K562 (cell line): ENCODE results near the gene CD248. TPM values are rescaled to one million over a fixed set of nuclear protein-coding genes. Genes with fewer than 3 reads are reported as not detected.
A peak's percentile ranks its signal among the peaks of the same experiment; 100 is the strongest.

Source experiments
- CXXC5 ChIP-seq: fragments of 250-450 bp; sonication (Bioruptor Pico); IDR thresholded peaks from 2 replicates; pipeline ENCODE4 v1.8.0; 2022; ENCODE audit warnings: inconsistent platforms, mild to moderate bottlenecking, moderate library complexity
- DMBX1 ChIP-seq: fragments of 250-450 bp; sonication (Bioruptor Pico); IDR thresholded peaks from 2 replicates; pipeline ENCODE4 v1.8.0; 2022; ENCODE audit warnings: inconsistent platforms, mild to moderate bottlenecking, moderate library complexity, borderline replicate concordance
- DNMT1 ChIP-seq: fragments of 450-650 bp; IDR thresholded peaks from 2 replicates; pipeline ENCODE4 v1.6.1; 2016; ENCODE audit warnings: antibody characterized with exemption, mild to moderate bottlenecking
- HDGF ChIP-seq: fragments of 450-650 bp; IDR thresholded peaks from 2 replicates; pipeline ENCODE4 v1.6.1; 2016
- MAFK ChIP-seq: IDR thresholded peaks from 2 replicates; pipeline ENCODE4 v1.6.1; 2011; ENCODE audit warnings: low read length, improper control_type of control experiment
- MGA ChIP-seq: fragments of 450-650 bp; IDR thresholded peaks from 2 replicates; pipeline ENCODE4 v1.6.1; 2016; ENCODE audit warnings: mild to moderate bottlenecking, moderate library complexity
- NR2C2 ChIP-seq, 2 experiments: fragments of 200-800 bp in 1 of 2; sonication (Bioruptor generic) in 1 of 2; sonication (generic) in 1 of 2; formaldehyde crosslinking in 1 of 2; IDR thresholded peaks; 2 replicates each; pipeline versions ENCODE4 v1.6.1 to v1.8.0; 2016 to 2022; ENCODE audit warnings: mild to moderate bottlenecking in 1 of 2, missing compliant biosample characterization in 1 of 2, missing genetic modification characterization in 1 of 2, missing genetic modification reagents in 1 of 2
- SMARCA5 ChIP-seq: fragments of 450-650 bp; IDR thresholded peaks from 2 replicates; pipeline ENCODE4 v1.6.1; 2016
- polyA plus RNA-seq, 8 experiments: library from polyadenylated mRNA; depleted of rRNA in 4 of 8; stranded (reverse) in 5 of 8; unstranded in 3 of 8; fragments of >200 nt; fragmentation: Nextera tagmentation in 2 of 8; fragmentation: Illumina TruSeq in 1 of 8; extraction: Ambion mirVana in 2 of 8; extraction: Trizol in 1 of 8; gene quantifications; 2 replicates each; pipeline versions ENCODE4 v1.2.1 to v1.2.3, GENCODE V29; 2011 to 2014; ENCODE audit warnings: inconsistent platforms in 1 of 8, missing spikeins in 1 of 8
- total RNA-seq, 7 experiments: library from RNA; depleted of rRNA in 6 of 7; stranded (reverse); fragments of >200 nt in 6 of 7; fragmentation: Illumina TruSeq in 2 of 7; extraction: Trizol in 2 of 7; gene quantifications; 2 replicates each; pipeline versions ENCODE4 v1.2.1 to v1.2.3, GENCODE V29; 2011 to 2021; ENCODE audit warnings: low replicate concordance in 1 of 7
- TF ChIP-seq, protein P1 (sequence below), 2 experiments: IDR thresholded peaks; 2 replicates each; pipeline ENCODE4 v1.6.1; 2011; ENCODE audit warnings: borderline replicate concordance in 1 of 2, control low read depth in 1 of 2, low read depth in 1 of 2, low read length in 1 of 2, mild to moderate bottlenecking in 1 of 2, mixed read lengths in 1 of 2, moderate library complexity in 1 of 2; ENCODE audit not compliant: insufficient read depth in 1 of 2, insufficient read length in 1 of 2, poor library complexity in 1 of 2, severe bottlenecking in 1 of 2; ENCODE audit errors: extremely low read depth in 1 of 2
- TF ChIP-seq, protein P2 (sequence below): sonication (generic); formaldehyde crosslinking; IDR thresholded peaks from 2 replicates; pipeline ENCODE4 v1.8.1; 2023; ENCODE audit warnings: mild to moderate bottlenecking, missing genetic modification reagents, moderate library complexity

The CD248 gene
- total and polyA plus RNA-seq, 9 of the 15 experiments (the other 6 are each of a cell fraction or from before 2014, with no cell fraction given) = 0.09 TPM; not detected in 8

GRCh38 chr11:66268952-66269905, 47.6 kb downstream of the CD248 start (continued):
- TF ChIP-seq MGA (no peak), DMBX1 (CRISPR knock-in tag) (no peak), MAFK (no peak), CXXC5 (CRISPR knock-in tag) (0 out of 2 replicates have a peak, but pooled peaks have one; percentile 1), SMARCA5 (0 out of 2 replicates have a peak, but pooled peaks have one; percentile 20), HDGF (0 out of 2 replicates have a peak, but pooled peaks have one; percentile 33), DNMT1 (no peak), NR2C2 (CRISPR knock-in tag; IDR thresholded peaks at IDR 0.05) (no peak), NR2C2 (tag; IDR thresholded peaks at IDR 0.05) (peak; percentile 78; the same call in 1 of the 2 replicates)
- TF ChIP-seq, protein P1, sequence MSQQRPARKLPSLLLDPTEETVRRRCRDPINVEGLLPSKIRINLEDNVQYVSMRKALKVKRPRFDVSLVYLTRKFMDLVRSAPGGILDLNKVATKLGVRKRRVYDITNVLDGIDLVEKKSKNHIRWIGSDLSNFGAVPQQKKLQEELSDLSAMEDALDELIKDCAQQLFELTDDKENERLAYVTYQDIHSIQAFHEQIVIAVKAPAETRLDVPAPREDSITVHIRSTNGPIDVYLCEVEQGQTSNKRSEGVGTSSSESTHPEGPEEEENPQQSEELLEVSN (IDR thresholded peaks at IDR 0.05; ENCODE audit: borderline replicate concordance in 1 of 2, extremely low read depth in 1 of 2, insufficient read depth in 1 of 2, insufficient read length in 1 of 2, low read depth in 1 of 2, low read length in 1 of 2, poor library complexity in 1 of 2, severe bottlenecking in 1 of 2) = peak in 1 of 2 experiments; percentile 36
- TF ChIP-seq, protein P2, sequence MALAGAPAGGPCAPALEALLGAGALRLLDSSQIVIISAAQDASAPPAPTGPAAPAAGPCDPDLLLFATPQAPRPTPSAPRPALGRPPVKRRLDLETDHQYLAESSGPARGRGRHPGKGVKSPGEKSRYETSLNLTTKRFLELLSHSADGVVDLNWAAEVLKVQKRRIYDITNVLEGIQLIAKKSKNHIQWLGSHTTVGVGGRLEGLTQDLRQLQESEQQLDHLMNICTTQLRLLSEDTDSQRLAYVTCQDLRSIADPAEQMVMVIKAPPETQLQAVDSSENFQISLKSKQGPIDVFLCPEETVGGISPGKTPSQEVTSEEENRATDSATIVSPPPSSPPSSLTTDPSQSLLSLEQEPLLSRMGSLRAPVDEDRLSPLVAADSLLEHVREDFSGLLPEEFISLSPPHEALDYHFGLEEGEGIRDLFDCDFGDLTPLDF (CRISPR knock-in tag) = no peak
